ENCODE results near the gene ADAMTS12. TPM values are rescaled to one million over a fixed set of nuclear protein-coding genes. Genes with fewer than 3 reads are reported as not detected.

ADAMTS12 gene
- total RNA-seq, 1 experiment from 2014 or later, result 0.05 TPM

DNA sequence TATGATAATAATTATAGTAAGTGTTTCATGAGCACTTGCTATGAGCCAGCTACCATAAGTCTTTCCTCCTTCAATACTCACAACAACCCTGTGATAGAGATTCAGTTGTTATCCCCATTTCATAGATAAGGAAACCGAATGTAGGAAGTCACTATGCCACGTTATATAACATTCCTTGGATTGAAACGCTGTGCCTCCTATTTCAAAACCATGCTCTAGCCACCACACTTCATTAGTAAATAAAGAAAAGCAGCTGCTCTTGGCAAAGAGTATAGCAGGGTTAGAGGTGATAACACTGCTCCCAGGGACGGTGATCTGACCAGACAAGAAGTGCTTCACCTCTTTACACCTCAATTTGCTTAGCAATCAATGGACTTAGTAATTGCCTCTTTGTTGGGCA, 5.5 kb downstream of the ADAMTS12 start:
- no peaks in the 10 kb centered on the region for H3K9me2 ChIP-seq (ENCODE audit: insufficient read depth)
- H3K27me3 ChIP-seq (ENCODE audit: insufficient read depth, low read length), result peaks cover 67% of the 10 kb centered on the region
- ChIA-PET CTCF (no interaction called here), POLR2A (no interaction called here), RAD21 (ENCODE audit: low non-redundant PET in 1 of 2, low total read pairs in 2 of 2, uncharacterized antibody in 2 of 2, unreplicated experiment in 2 of 2) (no interaction called here)
- TF ChIP-seq EZH2phosphoT487 (IDR thresholded peaks at IDR 0.05; ENCODE audit: borderline replicate concordance), result no peak
- H3K9ac ChIP-seq (ENCODE audit: low read length), result no peak overlapping the region
- no peaks in the 10 kb centered on the region for H3K4me1 ChIP-seq (ENCODE audit: control insufficient read depth in 1 of 2, insufficient read depth in 2 of 2, low read length in 2 of 2)
- H4K20me1 ChIP-seq (ENCODE audit: insufficient read depth), result no peaks in the 10 kb centered on the region
- H2AFZ ChIP-seq (ENCODE audit: low read depth, low read length, poor library complexity, severe bottlenecking), result no peak overlapping the region
- H3K27ac ChIP-seq (ENCODE audit: low read depth, low read length), result no peak overlapping the region
- no peak overlapping the region for H3K4me2 ChIP-seq (ENCODE audit: low read length)
- intact Hi-C loops (cut with micrococcal nuclease), result no loop called here
- no peak overlapping the region for H3K4me3 ChIP-seq (replicated peaks in 1 of 2; ENCODE audit: low read depth in 1 of 2, low read length in 2 of 2)
- no peak for DNase-seq (ENCODE audit: low read depth, low spot score)
- no peaks in the 10 kb centered on the region for H3K36me3 ChIP-seq (ENCODE audit: control insufficient read depth in 1 of 2, insufficient read depth in 2 of 2, low read length in 2 of 2)
- H3K9me3 ChIP-seq (ENCODE audit: control insufficient read depth in 1 of 2, insufficient read depth in 1 of 2, low read depth in 1 of 2, low read length in 2 of 2), result no peaks in the 10 kb centered on the region
- ATAC-seq, result no peak
- H3K79me2 ChIP-seq (ENCODE audit: insufficient read depth, low read length), result no peaks in the 10 kb centered on the region
- no TSS peak for BruUV-seq (replicated peaks)

DNA sequence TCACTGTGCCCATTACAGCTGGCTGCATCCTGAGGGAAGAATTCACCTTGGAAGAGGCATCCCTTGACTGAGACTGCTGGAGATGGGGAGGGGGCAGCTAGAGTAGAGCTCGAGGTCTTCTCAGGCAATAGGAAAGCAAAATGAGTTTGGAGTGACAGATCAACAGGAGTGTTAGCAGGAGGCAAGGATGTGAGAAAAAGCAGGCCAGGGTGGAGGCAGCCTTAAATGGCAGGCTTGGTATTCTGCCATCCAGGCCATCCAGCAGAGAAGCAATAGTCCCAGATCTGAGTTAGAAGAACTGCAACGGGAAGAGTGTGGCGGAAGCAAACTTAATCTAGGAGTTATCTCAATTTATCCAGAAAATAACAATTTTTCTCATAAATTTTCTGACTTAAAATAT, 6.1 kb downstream of the ADAMTS12 start:
- POLR2A ChIA-PET, result no interaction called here
- H3K4me3 ChIP-seq (replicated peaks in 1 of 2; ENCODE audit: low read depth in 1 of 2, low read length in 2 of 2), result no peak overlapping the region
- H3K4me1 ChIP-seq (ENCODE audit: control insufficient read depth in 1 of 2, insufficient read depth in 2 of 2, low read length in 2 of 2), result no peaks in the 10 kb centered on the region
- no peak overlapping the region for H2AFZ ChIP-seq (ENCODE audit: low read depth, low read length, poor library complexity, severe bottlenecking)
- DNase-seq (ENCODE audit: low read depth, low spot score) (no peak), ATAC-seq (no peak)
- no peaks in the 10 kb centered on the region for H4K20me1 ChIP-seq (ENCODE audit: insufficient read depth)
- BruUV-seq (replicated peaks), result no TSS peak
- no peak overlapping the region for H3K9ac ChIP-seq (ENCODE audit: low read length)
- H3K27ac ChIP-seq (ENCODE audit: low read depth, low read length), result no peak overlapping the region
- H3K4me2 ChIP-seq (ENCODE audit: low read length), result no peak overlapping the region
- TF ChIP-seq, protein P1, sequence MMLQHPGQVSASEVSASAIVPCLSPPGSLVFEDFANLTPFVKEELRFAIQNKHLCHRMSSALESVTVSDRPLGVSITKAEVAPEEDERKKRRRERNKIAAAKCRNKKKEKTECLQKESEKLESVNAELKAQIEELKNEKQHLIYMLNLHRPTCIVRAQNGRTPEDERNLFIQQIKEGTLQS (IDR thresholded peaks at IDR 0.05), result no peak
- TF ChIP-seq ZNF274 (IDR thresholded peaks at IDR 0.05; ENCODE audit: low read depth, low read length) (no peak), POLR2A (IDR thresholded peaks at IDR 0.05; ENCODE audit: borderline replicate concordance, extremely low read depth, insufficient read depth, insufficient read length) (no peak), ZFX (IDR thresholded peaks at IDR 0.05) (no peak), EZH2phosphoT487 (IDR thresholded peaks at IDR 0.05; ENCODE audit: borderline replicate concordance) (no peak), EGR1 (IDR thresholded peaks at IDR 0.05; ENCODE audit: low read depth) (no peak), EZH2 (IDR thresholded peaks at IDR 0.05) (no peak), CBX3 (IDR thresholded peaks at IDR 0.05; ENCODE audit: low read depth) (no peak), JUND (IDR thresholded peaks at IDR 0.05) (no peak)
- TF ChIP-seq, protein P2, sequence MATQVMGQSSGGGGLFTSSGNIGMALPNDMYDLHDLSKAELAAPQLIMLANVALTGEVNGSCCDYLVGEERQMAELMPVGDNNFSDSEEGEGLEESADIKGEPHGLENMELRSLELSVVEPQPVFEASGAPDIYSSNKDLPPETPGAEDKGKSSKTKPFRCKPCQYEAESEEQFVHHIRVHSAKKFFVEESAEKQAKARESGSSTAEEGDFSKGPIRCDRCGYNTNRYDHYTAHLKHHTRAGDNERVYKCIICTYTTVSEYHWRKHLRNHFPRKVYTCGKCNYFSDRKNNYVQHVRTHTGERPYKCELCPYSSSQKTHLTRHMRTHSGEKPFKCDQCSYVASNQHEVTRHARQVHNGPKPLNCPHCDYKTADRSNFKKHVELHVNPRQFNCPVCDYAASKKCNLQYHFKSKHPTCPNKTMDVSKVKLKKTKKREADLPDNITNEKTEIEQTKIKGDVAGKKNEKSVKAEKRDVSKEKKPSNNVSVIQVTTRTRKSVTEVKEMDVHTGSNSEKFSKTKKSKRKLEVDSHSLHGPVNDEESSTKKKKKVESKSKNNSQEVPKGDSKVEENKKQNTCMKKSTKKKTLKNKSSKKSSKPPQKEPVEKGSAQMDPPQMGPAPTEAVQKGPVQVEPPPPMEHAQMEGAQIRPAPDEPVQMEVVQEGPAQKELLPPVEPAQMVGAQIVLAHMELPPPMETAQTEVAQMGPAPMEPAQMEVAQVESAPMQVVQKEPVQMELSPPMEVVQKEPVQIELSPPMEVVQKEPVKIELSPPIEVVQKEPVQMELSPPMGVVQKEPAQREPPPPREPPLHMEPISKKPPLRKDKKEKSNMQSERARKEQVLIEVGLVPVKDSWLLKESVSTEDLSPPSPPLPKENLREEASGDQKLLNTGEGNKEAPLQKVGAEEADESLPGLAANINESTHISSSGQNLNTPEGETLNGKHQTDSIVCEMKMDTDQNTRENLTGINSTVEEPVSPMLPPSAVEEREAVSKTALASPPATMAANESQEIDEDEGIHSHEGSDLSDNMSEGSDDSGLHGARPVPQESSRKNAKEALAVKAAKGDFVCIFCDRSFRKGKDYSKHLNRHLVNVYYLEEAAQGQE (IDR thresholded peaks at IDR 0.05; ENCODE audit: low read depth), result no peak
- H3K27me3 ChIP-seq (ENCODE audit: insufficient read depth, low read length), result peaks cover 67% of the 10 kb centered on the region
- CTCF ChIA-PET, result no interaction called here
- no peaks in the 10 kb centered on the region for H3K79me2 ChIP-seq (ENCODE audit: insufficient read depth, low read length)
- no peaks in the 10 kb centered on the region for H3K9me3 ChIP-seq (ENCODE audit: control insufficient read depth in 1 of 2, insufficient read depth in 1 of 2, low read depth in 1 of 2, low read length in 2 of 2)
- no peaks in the 10 kb centered on the region for H3K36me3 ChIP-seq (ENCODE audit: control insufficient read depth in 1 of 2, insufficient read depth in 2 of 2, low read length in 2 of 2)
- H3K9me2 ChIP-seq (ENCODE audit: insufficient read depth), result no peaks in the 10 kb centered on the region
- RAD21 ChIA-PET (ENCODE audit: low non-redundant PET in 1 of 2, low total read pairs in 2 of 2, uncharacterized antibody in 2 of 2, unreplicated experiment in 2 of 2), result no interaction called here
- intact Hi-C loops (cut with micrococcal nuclease), result no loop called here

All from HCT116 (cell line).